ENCODE data around the gene HOXA9. TPM values are rescaled to one million over a fixed set of nuclear protein-coding genes. Genes with fewer than 3 reads are reported as not detected.

Gene HOXA9
- polyA plus RNA-seq, 1 donor from 2014 or later = not detected

- H3K4me2 ChIP-seq (ENCODE audit: low read length) = no peak overlapping the region
- H2AFZ ChIP-seq (ENCODE audit: low read depth, low read length) = no peak overlapping the region
Measured at GRCh38 chr7:27116962-27117886, 48.1 kb downstream of the HOXA9 start.

More at GRCh38 chr7:27116962-27117886, 48.1 kb downstream of the HOXA9 start:
- H3K9me3 ChIP-seq (ENCODE audit: low read length) = no peaks in the 10 kb centered on the region
- H3K4me3 ChIP-seq (ENCODE audit: low read length) = no peak overlapping the region
- no peaks in the 10 kb centered on the region for H4K20me1 ChIP-seq (ENCODE audit: insufficient read depth)
- H3K9ac ChIP-seq (ENCODE audit: low read length) = no peak overlapping the region
- H3K79me2 ChIP-seq (replicated peaks; ENCODE audit: insufficient read depth, low read length) = no peaks in the 10 kb centered on the region
- TF ChIP-seq CTCF (IDR thresholded peaks at IDR 0.05; ENCODE audit: poor library complexity, severe bottlenecking) = no peak
- no peak for TF ChIP-seq SMC3 (conservative IDR thresholded peaks at IDR 0.05; ENCODE audit: poor library complexity)
- no peak for TF ChIP-seq TAF1 (IDR thresholded peaks at IDR 0.05; ENCODE audit: low read depth)
- no peak for TF ChIP-seq EZH2 (IDR thresholded peaks at IDR 0.05; ENCODE audit: borderline replicate concordance, insufficient read depth, low read length, poor library complexity, severe bottlenecking)
- TF ChIP-seq, protein P1, sequence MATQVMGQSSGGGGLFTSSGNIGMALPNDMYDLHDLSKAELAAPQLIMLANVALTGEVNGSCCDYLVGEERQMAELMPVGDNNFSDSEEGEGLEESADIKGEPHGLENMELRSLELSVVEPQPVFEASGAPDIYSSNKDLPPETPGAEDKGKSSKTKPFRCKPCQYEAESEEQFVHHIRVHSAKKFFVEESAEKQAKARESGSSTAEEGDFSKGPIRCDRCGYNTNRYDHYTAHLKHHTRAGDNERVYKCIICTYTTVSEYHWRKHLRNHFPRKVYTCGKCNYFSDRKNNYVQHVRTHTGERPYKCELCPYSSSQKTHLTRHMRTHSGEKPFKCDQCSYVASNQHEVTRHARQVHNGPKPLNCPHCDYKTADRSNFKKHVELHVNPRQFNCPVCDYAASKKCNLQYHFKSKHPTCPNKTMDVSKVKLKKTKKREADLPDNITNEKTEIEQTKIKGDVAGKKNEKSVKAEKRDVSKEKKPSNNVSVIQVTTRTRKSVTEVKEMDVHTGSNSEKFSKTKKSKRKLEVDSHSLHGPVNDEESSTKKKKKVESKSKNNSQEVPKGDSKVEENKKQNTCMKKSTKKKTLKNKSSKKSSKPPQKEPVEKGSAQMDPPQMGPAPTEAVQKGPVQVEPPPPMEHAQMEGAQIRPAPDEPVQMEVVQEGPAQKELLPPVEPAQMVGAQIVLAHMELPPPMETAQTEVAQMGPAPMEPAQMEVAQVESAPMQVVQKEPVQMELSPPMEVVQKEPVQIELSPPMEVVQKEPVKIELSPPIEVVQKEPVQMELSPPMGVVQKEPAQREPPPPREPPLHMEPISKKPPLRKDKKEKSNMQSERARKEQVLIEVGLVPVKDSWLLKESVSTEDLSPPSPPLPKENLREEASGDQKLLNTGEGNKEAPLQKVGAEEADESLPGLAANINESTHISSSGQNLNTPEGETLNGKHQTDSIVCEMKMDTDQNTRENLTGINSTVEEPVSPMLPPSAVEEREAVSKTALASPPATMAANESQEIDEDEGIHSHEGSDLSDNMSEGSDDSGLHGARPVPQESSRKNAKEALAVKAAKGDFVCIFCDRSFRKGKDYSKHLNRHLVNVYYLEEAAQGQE (IDR thresholded peaks at IDR 0.05; ENCODE audit: borderline replicate concordance) = no peak
- TF ChIP-seq POLR2AphosphoS5 (IDR thresholded peaks at IDR 0.05) = no peak
- no peak for TF ChIP-seq EP300 (conservative IDR thresholded peaks at IDR 0.05; ENCODE audit: poor library complexity, severe bottlenecking)
- TF ChIP-seq RAD21 (conservative IDR thresholded peaks at IDR 0.05) = no peak
- TF ChIP-seq MXI1 (conservative IDR thresholded peaks at IDR 0.05; ENCODE audit: poor library complexity, severe bottlenecking) = no peak
- H3K27me3 ChIP-seq (ENCODE audit: insufficient read depth, low read depth, low read length) = peaks cover 96% of the 10 kb centered on the region
- H3F3A ChIP-seq (ENCODE audit: insufficient read depth, low read length, poor library complexity, severe bottlenecking) = no peaks in the 10 kb centered on the region
- H3K9me2 ChIP-seq (ENCODE audit: insufficient read depth, low read length) = no peaks in the 10 kb centered on the region
- H3K36me3 ChIP-seq (ENCODE audit: insufficient read depth, low read length) = no peaks in the 10 kb centered on the region
- H3K27ac ChIP-seq (ENCODE audit: low read length) = no peak overlapping the region

Data from neural cell (in vitro differentiated cells).